Body of pancreas (tissue), 4 donors: ENCODE data around the gene LYRM4. TPM values are rescaled to one million over a fixed set of nuclear protein-coding genes. Genes with fewer than 3 reads are reported as not detected.
A peak's percentile ranks its signal among the peaks of the same experiment; 100 is the strongest.

Experiments used
- ATAC-seq: fragments of 150-250 bp; one replicate; pipeline ENCODE4 v1.9.1; 2016
- DNase-seq, 4 donors: peaks; one replicate each; pipeline ENCODE4 v3.0.0-alpha.2; 2019
- H3K27ac ChIP-seq, 4 donors: fragments of 200-600 bp; sonication (generic); 1 replicate in 3 of 4; 2 replicates in 1 of 4; pipeline versions ENCODE4 v1.5.1 to v1.6.1; 2016 to 2019; ENCODE audit warnings: mild to moderate bottlenecking in 1 of 4, mixed read lengths in 1 of 4, moderate library complexity in 1 of 4
- H3K27me3 ChIP-seq, 2 donors: fragments of 200-600 bp; sonication (generic); one replicate each; pipeline ENCODE4 v1.6.0; 2016; ENCODE audit warnings: mild to moderate bottlenecking in 1 of 2
- H3K36me3 ChIP-seq, 2 donors: fragments of 200-600 bp; sonication (generic); replicated peaks in 1 of 2; 2 replicates each; pipeline ENCODE4 v1.5.1; 2016; ENCODE audit warnings: low read depth in 2 of 2; ENCODE audit not compliant: insufficient read depth in 1 of 2
- H3K4me1 ChIP-seq: fragments of 200-600 bp; sonication (generic); one replicate; pipeline ENCODE4 v1.6.0; 2016
- H3K4me3 ChIP-seq, 2 donors: fragments of 200-600 bp; sonication (generic); 1 replicate in 1 of 2; 2 replicates in 1 of 2; pipeline ENCODE4 v1.5.1; 2016 to 2019
- H3K9me3 ChIP-seq, 3 donors: fragments of 200-600 bp; sonication (generic); 1 replicate in 2 of 3; 2 replicates in 1 of 3; pipeline ENCODE4 v1.5.1; 2016
- CTCF ChIP-seq, 7 experiments: fragments of 450-650 bp in 4 of 7; fragments of 200-600 bp in 3 of 7; sonication (generic) in 3 of 7; IDR thresholded peaks; one replicate each; pipeline ENCODE4 v1.5.1; 2016 to 2019; ENCODE audit warnings: antibody characterized with exemption in 7 of 7
- POLR2A ChIP-seq, 3 donors: fragments of 450-650 bp; IDR thresholded peaks; one replicate each; pipeline ENCODE4 v1.6.1; 2016; ENCODE audit warnings: antibody characterized with exemption in 3 of 3, mild to moderate bottlenecking in 2 of 3
- WGBS, 2 donors: methylation state at CpG; one replicate each; pipeline ENCODE4 v1.1.5; 2017; 5-methylcytosine and 5-hydroxymethylcytosine counted together
- intact Hi-C: fragments of 100-400 bp; cut with DNase I; formaldehyde crosslinking; loops from one replicate; pipeline ENCODE4 v1.15.1; 2023
- total RNA-seq, 2 donors: library from RNA; depleted of rRNA; stranded (reverse); fragments of >200 nt; gene quantifications; one replicate each; pipeline ENCODE4 v1.1.0, GENCODE V29; 2016

The LYRM4 gene
- total RNA-seq, result 10 to 100 TPM; 15.3 to 18.5 TPM

GRCh38 chr6:5260661-5261544, at the start of gene LYRM4, which contains the start of gene FARS2:
LYRM4 (minus strand) TSS chr6:5260950; CDS start chr6:5260733, 217 bp downstream.
FARS2 (plus strand) TSS chr6:5261513.
- intact Hi-C loops, result no loop called here
- Histone ChIP-seq H3K4me3 (peak within 1 kb of the TSS; percentile 59 to 98), H3K36me3 (no peaks in the 10 kb centered on the region), H3K9me3 (no peaks in the 10 kb centered on the region), H3K27me3 (no peaks in the 10 kb centered on the region), H3K4me1 (peaks cover 18% of the 10 kb centered on the region), H3K27ac (peak within 1 kb of the TSS; percentile 89 to 99 (median 98))
- WGBS, 2 donors, result 0 to 1% methylated on average over 6 to 77 of the region's 85 CpGs
- DNase-seq (peak; percentile 84 to 94 (median 89)), ATAC-seq (peak; percentile 95)
- TF ChIP-seq CTCF (IDR thresholded peaks at IDR 0.05) (peak in 4 of 7 experiments; percentile 7 to 77 (median 45)), POLR2A (IDR thresholded peaks at IDR 0.05) (peak in 1 of 3 donors; percentile 68)

- no peaks in the 10 kb centered on the region for H3K36me3 ChIP-seq
- H3K4me3 ChIP-seq, result no peak overlapping the region
- WGBS, 2 donors, result 76 to 87% methylated on average over 4 of the region's 4 CpGs
- no peak for DNase-seq
- ATAC-seq, result no peak
- no peaks in the 10 kb centered on the region for H3K27me3 ChIP-seq
- peaks cover 4% of the 10 kb centered on the region for H3K4me1 ChIP-seq
- TF ChIP-seq POLR2A (IDR thresholded peaks at IDR 0.05) (no peak), CTCF (IDR thresholded peaks at IDR 0.05) (no peak)
- intact Hi-C loops, result no loop called here
- no peaks in the 10 kb centered on the region for H3K9me3 ChIP-seq
- no peak overlapping the region for H3K27ac ChIP-seq
Observed at GRCh38 chr6:5308066-5308465, 47.3 kb upstream of the LYRM4 start.

- intact Hi-C loops, result no loop called here
- H3K9me3 ChIP-seq, result no peaks in the 10 kb centered on the region
- H3K27ac ChIP-seq, result no peak overlapping the region
Observed at GRCh38 chr6:5307058-5307457, 46.3 kb upstream of the LYRM4 start.

GRCh38 chr6:5305968-5306626, 45.3 kb upstream of the LYRM4 start:
- no peak for DNase-seq
- Histone ChIP-seq H3K4me3 (no peak overlapping the region), H3K27me3 (no peaks in the 10 kb centered on the region), H3K27ac (no peak overlapping the region), H3K4me1 (peaks cover 15% of the 10 kb centered on the region), H3K9me3 (no peaks in the 10 kb centered on the region), H3K36me3 (no peaks in the 10 kb centered on the region)
- intact Hi-C loops, result no loop called here
- 68 to 70% methylated on average over 5 of the region's 5 CpGs for WGBS, 2 donors
- ATAC-seq, result no peak
- TF ChIP-seq CTCF (IDR thresholded peaks at IDR 0.05), result no peak
- no peak for TF ChIP-seq POLR2A (IDR thresholded peaks at IDR 0.05)

More at GRCh38 chr6:5307058-5307457, 46.3 kb upstream of the LYRM4 start:
- DNase-seq (no peak), ATAC-seq (no peak)
- TF ChIP-seq CTCF (IDR thresholded peaks at IDR 0.05) (no peak), POLR2A (IDR thresholded peaks at IDR 0.05) (no peak)
- H3K4me3 ChIP-seq, result no peak overlapping the region
- peaks cover 15% of the 10 kb centered on the region for H3K4me1 ChIP-seq
- no peaks in the 10 kb centered on the region for H3K36me3 ChIP-seq
- H3K27me3 ChIP-seq, result no peaks in the 10 kb centered on the region
